ENCODE data around the gene AOC3. TPM values are rescaled to one million over a fixed set of nuclear protein-coding genes. Genes with fewer than 3 reads are reported as not detected.
"Not testable (repeated sequence)": the region's sequence is repeated elsewhere in the genome, so short reads cannot be mapped to it uniquely, and the experiment has no call there.

The AOC3 gene
- total and polyA plus RNA-seq, 12 donors: 21.6 to 133 (median 81.1) TPM

GRCh38 chr17:42866631-42867575, 15.9 kb downstream of the AOC3 start:
- TF ChIP-seq POLR2A (IDR thresholded peaks at IDR 0.05) (no peak), CTCF (IDR thresholded peaks at IDR 0.05) (no peak)
- no peaks in the 10 kb centered on the region for H3K27me3 ChIP-seq
- 70 to 84% (median 76%) methylated on average over 8 to 12 of the region's 12 CpGs for WGBS, 4 donors
- H3K4me3 ChIP-seq: no peak overlapping the region
- no peaks in the 10 kb centered on the region for H3K4me1 ChIP-seq (replicated peaks in 1 of 2)
- H3K36me3 ChIP-seq (replicated peaks in 1 of 2): no peaks in the 10 kb centered on the region
- no peak overlapping the region for H3K27ac ChIP-seq
- no peak for DNase-seq
- H3K9me3 ChIP-seq (replicated peaks in 1 of 3): no peaks in the 10 kb centered on the region
- intact Hi-C loops (cut with DNase I): no loop called here

GRCh38 chr17:42867694-42868261, 16.8 kb downstream of the AOC3 start:
- intact Hi-C loops (cut with DNase I); H3K9me3 ChIP-seq (replicated peaks in 1 of 3); H3K27ac ChIP-seq; DNase-seq; H3K27me3 ChIP-seq; H3K4me3 ChIP-seq; H3K4me1 ChIP-seq (replicated peaks in 1 of 2); H3K36me3 ChIP-seq (replicated peaks in 1 of 2): not testable (repeated sequence)
- WGBS, 4 donors: 80 to 100% (median 95%) methylated on average over 1 to 21 of the region's 21 CpGs

- DNase-seq: no peak
- H3K36me3 ChIP-seq (replicated peaks in 1 of 2): no peaks in the 10 kb centered on the region
- WGBS, 4 donors: 89 to 95% (median 93%) methylated on average over 11 to 12 of the region's 12 CpGs
Measured at GRCh38 chr17:42868338-42868737, 17.3 kb downstream of the AOC3 start.

GRCh38 chr17:42871647-42872046, 20.6 kb downstream of the AOC3 start:
- WGBS, 4 donors: 85 to 93% (median 90%) methylated on average over 4 of the region's 4 CpGs
- Histone ChIP-seq H3K9me3 (replicated peaks in 1 of 3) (no peaks in the 10 kb centered on the region), H3K4me3 (no peak overlapping the region), H3K36me3 (replicated peaks in 1 of 2) (no peaks in the 10 kb centered on the region), H3K27ac (no peak overlapping the region), H3K27me3 (no peaks in the 10 kb centered on the region), H3K4me1 (replicated peaks in 1 of 2) (no peaks in the 10 kb centered on the region)
- DNase-seq: no peak
- intact Hi-C loops (cut with DNase I): no loop called here
- no peak for TF ChIP-seq CTCF (IDR thresholded peaks at IDR 0.05)
- TF ChIP-seq POLR2A (IDR thresholded peaks at IDR 0.05): no peak

More at GRCh38 chr17:42868338-42868737, 17.3 kb downstream of the AOC3 start:
- Histone ChIP-seq H3K4me3 (no peak overlapping the region), H3K9me3 (replicated peaks in 1 of 3) (no peaks in the 10 kb centered on the region), H3K27me3 (no peaks in the 10 kb centered on the region), H3K4me1 (replicated peaks in 1 of 2) (no peaks in the 10 kb centered on the region), H3K27ac (no peak overlapping the region)
- no peak for TF ChIP-seq POLR2A (IDR thresholded peaks at IDR 0.05)
- TF ChIP-seq CTCF (IDR thresholded peaks at IDR 0.05): no peak
- intact Hi-C loops (cut with DNase I): no loop called here

Measured in adrenal gland (tissue), 12 donors.